Upper lobe of left lung (tissue), 4 donors: ENCODE results near the gene TPGS1.

Source experiments
- CTCF ChIP-seq, 6 experiments: fragments of 450-650 bp in 4 of 6; fragments of 200-600 bp in 2 of 6; sonication (generic) in 2 of 6; IDR thresholded peaks; one replicate each; pipeline ENCODE4 v1.5.1; 2016 to 2019; ENCODE audit warnings: antibody characterized with exemption in 6 of 6
- EP300 ChIP-seq, 4 donors: sonication (generic); formaldehyde crosslinking; IDR thresholded peaks; one replicate each; pipeline ENCODE4 v1.5.1; 2017; ENCODE audit warnings: antibody characterized with exemption in 4 of 4, control low read depth in 2 of 4
- POLR2A ChIP-seq, 4 donors: fragments of 450-650 bp; IDR thresholded peaks; one replicate each; pipeline ENCODE4 v1.5.1; 2016 to 2017; ENCODE audit warnings: antibody characterized with exemption in 4 of 4, mild to moderate bottlenecking in 2 of 4
- POLR2AphosphoS5 ChIP-seq, 2 donors: sonication (generic); formaldehyde crosslinking; IDR thresholded peaks; one replicate each; pipeline ENCODE4 v1.5.1; 2017; ENCODE audit warnings: antibody characterized with exemption in 2 of 2

- TF ChIP-seq POLR2A (IDR thresholded peaks at IDR 0.05) (no peak), CTCF (IDR thresholded peaks at IDR 0.05) (no peak), POLR2AphosphoS5 (IDR thresholded peaks at IDR 0.05) (no peak), EP300 (IDR thresholded peaks at IDR 0.05) (no peak)
Observed at GRCh38 chr19:541699-542098, 34.4 kb downstream of the TPGS1 start.
